Right lobe of liver (tissue), 6 donors: Measurements from ENCODE around the gene PHEX. TPM values are rescaled to one million over a fixed set of nuclear protein-coding genes. Genes with fewer than 3 reads are reported as not detected.

Source experiments
- ATAC-seq, 4 donors: fragments of 200-7000 bp; cut with Tn5 transposase; one replicate each; pipeline ENCODE4 v1.9.1; 2020; ENCODE audit warnings: mild to moderate bottlenecking in 4 of 4, moderate library complexity in 4 of 4
- DNase-seq, 3 donors: peaks; one replicate each; pipeline ENCODE4 v3.0.0-alpha.2; 2020
- H3K27ac ChIP-seq, 3 donors: fragments of 200-600 bp; one replicate each; pipeline ENCODE4 v1.8.0; 2022
- H3K27me3 ChIP-seq, 2 donors: fragments of 200-600 bp; one replicate each; pipeline ENCODE4 v1.8.0; 2022
- H3K36me3 ChIP-seq, 4 donors: fragments of 200-600 bp; sonication (generic) in 1 of 4; one replicate each; pipeline versions ENCODE4 v1.5.1 to v1.8.0; 2017 to 2022; ENCODE audit warnings: control low read depth in 1 of 4
- H3K4me1 ChIP-seq, 4 donors: fragments of 200-600 bp; sonication (generic) in 1 of 4; one replicate each; pipeline versions ENCODE4 v1.5.1 to v1.8.0; 2017 to 2022; ENCODE audit warnings: control low read depth in 1 of 4
- H3K4me3 ChIP-seq, 3 donors: fragments of 200-600 bp; one replicate each; pipeline ENCODE4 v1.8.0; 2022
- H3K9me3 ChIP-seq, 4 donors: fragments of 200-600 bp; sonication (generic) in 1 of 4; one replicate each; pipeline versions ENCODE4 v1.5.1 to v1.8.0; 2017 to 2022; ENCODE audit warnings: control low read depth in 1 of 4
- POLR2A ChIP-seq: fragments of 450-650 bp; IDR thresholded peaks from one replicate; pipeline ENCODE4 v1.6.1; 2017; ENCODE audit warnings: antibody characterized with exemption, mild to moderate bottlenecking
- WGBS: methylation state at CpG from one replicate; pipeline ENCODE4 v1.1.6; 2018; ENCODE audit warnings: low coverage, low lambda C conversion rate; ENCODE audit not compliant: insufficient coverage; ENCODE audit errors: missing lambda C conversion rate; 5-methylcytosine and 5-hydroxymethylcytosine counted together
- intact Hi-C, 2 donors: fragments of 100-400 bp; cut with DNase I; formaldehyde crosslinking; loops; one replicate each; pipeline versions ENCODE4 v1.11.2 to v1.14.1; 2022
- total RNA-seq, 6 experiments: library from RNA; depleted of rRNA in 2 of 6; stranded (reverse); fragments of >200 nt in 2 of 6; fragmentation: NEBNext Ultra II Directional in 3 of 6; extraction: Animal tissue kit (Norgen Biotek cat#: 25700) in 3 of 6; gene quantifications; one replicate each; pipeline versions ENCODE4 v1.1.0 to v1.2.4, GENCODE V29; 2016 to 2023
- TF ChIP-seq, protein P1 (sequence below), 4 donors: fragments of 200-600 bp in 3 of 4; fragments of 450-650 bp in 1 of 4; IDR thresholded peaks; one replicate each; pipeline versions ENCODE4 v1.5.1 to v1.8.0; 2016 to 2022; ENCODE audit warnings: antibody characterized with exemption in 4 of 4, mild to moderate bottlenecking in 2 of 4
- donor health status: DM: no; HTN: yes; CAD: no.
- donor health status: DM: no; HTN: no; CAD: no.
- donor health status: DM: no; HTN: no; CAD: no.
- donor health status: DM: no; HTN: yes; CAD: no.
- donor health status: DM: no; HTN: yes; CAD: no.

The PHEX gene
- total RNA-seq, 6 experiments from 2014 or later: 0.13 TPM; not detected in 5

DNA sequence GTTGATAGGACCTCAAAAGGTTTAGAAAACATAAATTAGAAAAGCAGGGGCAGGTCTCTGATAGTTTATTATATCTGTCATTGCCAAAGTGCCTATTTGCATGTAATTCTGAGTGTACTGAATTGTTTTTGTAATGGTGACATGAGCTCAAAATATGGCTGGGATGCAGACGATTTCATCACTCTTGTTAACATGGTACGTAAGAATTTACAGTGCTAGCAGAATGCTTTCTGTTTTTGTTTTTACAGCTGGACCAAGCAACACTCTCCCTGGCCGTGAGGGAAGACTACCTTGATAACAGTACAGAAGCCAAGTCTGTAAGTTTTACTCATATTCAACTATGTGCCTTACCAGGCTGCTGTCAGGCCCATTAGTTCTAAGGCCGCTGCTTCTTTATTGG, 58.1 kb downstream of the PHEX start:
- Histone ChIP-seq H3K4me3 (no peak overlapping the region), H3K36me3 (no peaks in the 10 kb centered on the region), H3K9me3 (no peaks in the 10 kb centered on the region), H3K27me3 (no peaks in the 10 kb centered on the region), H3K27ac (no peak overlapping the region), H3K4me1 (no peaks in the 10 kb centered on the region)
- ATAC-seq: no peak
- intact Hi-C loops: no loop called here
- no peak for DNase-seq
- TF ChIP-seq, protein P1, sequence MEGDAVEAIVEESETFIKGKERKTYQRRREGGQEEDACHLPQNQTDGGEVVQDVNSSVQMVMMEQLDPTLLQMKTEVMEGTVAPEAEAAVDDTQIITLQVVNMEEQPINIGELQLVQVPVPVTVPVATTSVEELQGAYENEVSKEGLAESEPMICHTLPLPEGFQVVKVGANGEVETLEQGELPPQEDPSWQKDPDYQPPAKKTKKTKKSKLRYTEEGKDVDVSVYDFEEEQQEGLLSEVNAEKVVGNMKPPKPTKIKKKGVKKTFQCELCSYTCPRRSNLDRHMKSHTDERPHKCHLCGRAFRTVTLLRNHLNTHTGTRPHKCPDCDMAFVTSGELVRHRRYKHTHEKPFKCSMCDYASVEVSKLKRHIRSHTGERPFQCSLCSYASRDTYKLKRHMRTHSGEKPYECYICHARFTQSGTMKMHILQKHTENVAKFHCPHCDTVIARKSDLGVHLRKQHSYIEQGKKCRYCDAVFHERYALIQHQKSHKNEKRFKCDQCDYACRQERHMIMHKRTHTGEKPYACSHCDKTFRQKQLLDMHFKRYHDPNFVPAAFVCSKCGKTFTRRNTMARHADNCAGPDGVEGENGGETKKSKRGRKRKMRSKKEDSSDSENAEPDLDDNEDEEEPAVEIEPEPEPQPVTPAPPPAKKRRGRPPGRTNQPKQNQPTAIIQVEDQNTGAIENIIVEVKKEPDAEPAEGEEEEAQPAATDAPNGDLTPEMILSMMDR (IDR thresholded peaks at IDR 0.05): no peak
- no peak for TF ChIP-seq POLR2A
- 49% methylated on average over 4 of the region's 4 CpGs for WGBS

DNA sequence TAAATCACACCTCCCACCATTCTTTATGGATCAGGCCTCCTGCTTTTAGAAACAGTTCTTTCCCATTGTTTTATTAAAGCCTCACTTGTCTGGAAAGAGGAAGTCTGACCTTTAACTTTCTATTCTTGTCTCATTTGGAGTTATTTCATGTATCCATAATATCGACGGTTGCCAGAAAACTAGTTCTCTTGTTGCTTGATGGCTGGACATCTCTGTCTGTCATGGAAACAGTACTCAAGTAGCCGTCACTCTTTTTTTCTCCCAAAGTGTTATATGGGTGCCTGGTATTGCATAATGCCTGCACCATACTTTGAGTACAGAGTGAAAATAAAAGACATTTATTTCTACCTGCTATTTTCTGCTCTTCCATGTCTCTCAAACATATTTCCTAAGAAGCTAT, 61.4 kb downstream of the PHEX start:
- Histone ChIP-seq H3K4me3 (no peak overlapping the region), H3K27me3 (no peaks in the 10 kb centered on the region), H3K36me3 (no peaks in the 10 kb centered on the region), H3K27ac (no peak overlapping the region), H3K4me1 (no peaks in the 10 kb centered on the region), H3K9me3 (no peaks in the 10 kb centered on the region)
- ATAC-seq: no peak
- WGBS: 55% methylated on average over 3 of the region's 3 CpGs
- intact Hi-C loops: no loop called here
- TF ChIP-seq, protein P1 (IDR thresholded peaks at IDR 0.05): no peak
- no peak for TF ChIP-seq POLR2A
- DNase-seq: no peak

DNA sequence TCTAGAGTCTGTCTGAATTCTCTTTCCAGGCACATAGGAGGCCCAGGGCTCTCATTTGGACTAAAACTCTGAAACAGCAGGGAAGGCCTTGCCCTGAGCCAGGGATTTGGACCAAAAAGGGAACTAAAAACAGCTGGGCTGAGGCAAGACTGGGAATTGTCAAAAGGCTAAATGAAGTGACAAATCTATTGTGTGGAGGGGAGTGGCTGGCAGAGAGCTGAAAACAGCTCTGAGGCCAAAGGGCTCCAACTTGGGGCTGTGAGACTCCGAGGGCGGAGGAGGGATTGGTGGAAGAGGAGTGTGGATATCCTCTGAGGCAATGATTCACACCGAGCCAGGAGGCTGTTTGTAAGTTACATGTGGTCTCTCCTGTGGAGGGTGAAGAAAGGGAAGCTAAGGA, 63.2 kb downstream of the PHEX start:
- TF ChIP-seq POLR2A: no peak
- TF ChIP-seq, protein P1 (IDR thresholded peaks at IDR 0.05): no peak
- no peak overlapping the region for H3K4me3 ChIP-seq
- no peak overlapping the region for H3K27ac ChIP-seq
- no peaks in the 10 kb centered on the region for H3K27me3 ChIP-seq
- intact Hi-C loops: no loop called here
- no peak for DNase-seq
- no peaks in the 10 kb centered on the region for H3K4me1 ChIP-seq
- no peaks in the 10 kb centered on the region for H3K9me3 ChIP-seq
- no peak for ATAC-seq
- 28% methylated on average over 3 of the region's 3 CpGs for WGBS
- H3K36me3 ChIP-seq: no peaks in the 10 kb centered on the region

DNA sequence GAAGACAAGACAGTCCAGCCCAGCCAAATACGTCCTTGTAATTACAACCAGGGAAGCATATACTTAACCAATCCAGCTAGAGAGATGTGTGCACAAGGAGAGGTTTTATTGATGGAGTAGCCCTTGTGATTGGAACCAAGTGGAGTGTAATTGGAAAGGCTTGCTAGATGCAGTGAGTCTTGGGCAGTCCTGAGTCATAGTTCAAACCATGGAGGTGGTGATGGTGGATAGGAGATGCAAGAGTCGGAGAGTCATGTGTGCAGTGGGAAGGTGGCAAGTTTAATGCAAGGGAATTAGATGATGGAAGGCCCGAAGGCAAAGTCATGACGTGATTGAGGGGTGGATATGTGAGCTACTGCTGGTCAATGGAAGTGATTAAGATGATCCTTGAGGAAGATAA, 63.7 kb downstream of the PHEX start:
- Histone ChIP-seq H3K4me1 (no peaks in the 10 kb centered on the region), H3K9me3 (no peaks in the 10 kb centered on the region), H3K27ac (no peak overlapping the region), H3K36me3 (no peaks in the 10 kb centered on the region), H3K27me3 (no peaks in the 10 kb centered on the region), H3K4me3 (no peak overlapping the region)
- 59% methylated on average over 4 of the region's 4 CpGs for WGBS
- no peak for ATAC-seq
- no peak for DNase-seq
- no peak for TF ChIP-seq POLR2A
- TF ChIP-seq, protein P1 (IDR thresholded peaks at IDR 0.05): no peak
- intact Hi-C loops: no loop called here
